Astrocyte of the spinal cord (primary cell): ENCODE data around the gene ACTN2.

Experiments
- DNase-seq: peaks from one replicate; pipeline ENCODE4 v3.0.0; 2011; ENCODE audit warnings: low read depth, low spot score
- H3K4me3 ChIP-seq: 2 replicates; pipeline ENCODE4 v1.5.1; 2011; ENCODE audit warnings: low read depth, mild to moderate bottlenecking, low read length, moderate library complexity
- in situ Hi-C: cut with HindIII; loops from 2 replicates; pipeline ENCODE4 v1.10.0; 2017; ENCODE audit warnings: low sequenced_read_pairs
- TF ChIP-seq, protein P1 (sequence below): IDR thresholded peaks from 2 replicates; pipeline ENCODE4 v1.5.1; 2012; ENCODE audit warnings: low read depth, mild to moderate bottlenecking, low read length, inconsistent platforms

ACTN2 gene

DNA sequence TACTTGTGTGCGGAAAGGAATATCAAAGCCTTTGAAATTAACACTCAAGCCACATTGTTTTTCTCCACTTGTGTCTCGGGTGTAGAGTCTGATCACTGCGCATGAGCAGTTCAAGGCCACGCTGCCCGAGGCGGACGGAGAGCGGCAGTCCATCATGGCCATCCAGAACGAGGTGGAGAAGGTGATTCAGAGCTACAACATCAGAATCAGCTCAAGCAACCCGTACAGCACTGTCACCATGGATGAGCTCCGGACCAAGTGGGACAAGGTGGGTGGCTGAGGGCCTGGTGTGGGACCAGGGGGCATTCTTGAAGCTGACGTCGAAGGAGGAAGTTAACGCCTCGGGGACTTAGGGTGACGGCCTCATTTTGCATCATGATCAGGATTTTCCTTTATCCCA is 65.1 kb downstream of the ACTN2 start:
- TF ChIP-seq, protein P1, sequence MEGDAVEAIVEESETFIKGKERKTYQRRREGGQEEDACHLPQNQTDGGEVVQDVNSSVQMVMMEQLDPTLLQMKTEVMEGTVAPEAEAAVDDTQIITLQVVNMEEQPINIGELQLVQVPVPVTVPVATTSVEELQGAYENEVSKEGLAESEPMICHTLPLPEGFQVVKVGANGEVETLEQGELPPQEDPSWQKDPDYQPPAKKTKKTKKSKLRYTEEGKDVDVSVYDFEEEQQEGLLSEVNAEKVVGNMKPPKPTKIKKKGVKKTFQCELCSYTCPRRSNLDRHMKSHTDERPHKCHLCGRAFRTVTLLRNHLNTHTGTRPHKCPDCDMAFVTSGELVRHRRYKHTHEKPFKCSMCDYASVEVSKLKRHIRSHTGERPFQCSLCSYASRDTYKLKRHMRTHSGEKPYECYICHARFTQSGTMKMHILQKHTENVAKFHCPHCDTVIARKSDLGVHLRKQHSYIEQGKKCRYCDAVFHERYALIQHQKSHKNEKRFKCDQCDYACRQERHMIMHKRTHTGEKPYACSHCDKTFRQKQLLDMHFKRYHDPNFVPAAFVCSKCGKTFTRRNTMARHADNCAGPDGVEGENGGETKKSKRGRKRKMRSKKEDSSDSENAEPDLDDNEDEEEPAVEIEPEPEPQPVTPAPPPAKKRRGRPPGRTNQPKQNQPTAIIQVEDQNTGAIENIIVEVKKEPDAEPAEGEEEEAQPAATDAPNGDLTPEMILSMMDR: no peak
- in situ Hi-C loops: no loop called here

DNA sequence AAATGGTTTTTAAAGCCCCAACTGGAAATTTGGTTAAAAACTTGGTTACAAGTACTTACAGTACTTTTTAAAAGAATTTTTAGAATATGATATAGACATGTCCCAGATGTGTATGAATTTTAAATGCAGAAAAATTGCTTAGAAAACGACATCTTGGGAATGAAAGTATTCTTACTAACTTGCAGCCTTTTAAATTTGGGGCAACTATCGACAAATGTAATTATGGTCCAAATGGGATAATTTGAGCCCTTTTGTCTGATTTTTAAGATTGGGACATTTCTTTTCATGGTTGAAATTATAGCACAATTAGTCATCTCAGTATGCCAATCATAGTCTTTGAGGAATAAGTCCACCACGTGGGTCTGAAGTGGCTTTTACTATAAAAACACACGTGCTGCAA is 65.6 kb downstream of the ACTN2 start:
- DNase-seq: no peak
- in situ Hi-C loops: no loop called here
- no peak overlapping the region for H3K4me3 ChIP-seq
- TF ChIP-seq, protein P1: no peak

More for the DNA sequence above, 65.1 kb downstream of the ACTN2 start:
- DNase-seq: no peak
- no peak overlapping the region for H3K4me3 ChIP-seq

DNA sequence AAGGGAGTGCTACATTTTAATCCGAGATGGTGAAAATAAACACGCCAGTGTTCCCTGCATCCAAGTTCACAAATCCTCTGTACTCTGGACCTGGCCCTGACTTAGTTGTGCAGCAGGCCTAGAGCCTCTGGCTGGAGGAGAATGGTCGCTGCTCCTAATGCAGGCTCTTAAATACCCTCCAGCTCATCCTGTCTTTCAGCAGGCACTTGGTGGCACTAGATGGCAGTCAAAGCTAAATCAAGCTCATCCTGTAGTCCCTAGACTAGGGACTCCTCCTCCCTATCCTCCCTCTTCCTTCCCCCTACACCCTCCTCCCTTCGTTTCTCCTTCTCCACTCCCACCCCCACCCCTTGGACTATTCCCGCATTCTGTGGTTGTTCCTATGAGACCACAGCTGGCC is 67.2 kb downstream of the ACTN2 start:
- peak; percentile 16 for DNase-seq
- in situ Hi-C loops: no loop called here

DNA sequence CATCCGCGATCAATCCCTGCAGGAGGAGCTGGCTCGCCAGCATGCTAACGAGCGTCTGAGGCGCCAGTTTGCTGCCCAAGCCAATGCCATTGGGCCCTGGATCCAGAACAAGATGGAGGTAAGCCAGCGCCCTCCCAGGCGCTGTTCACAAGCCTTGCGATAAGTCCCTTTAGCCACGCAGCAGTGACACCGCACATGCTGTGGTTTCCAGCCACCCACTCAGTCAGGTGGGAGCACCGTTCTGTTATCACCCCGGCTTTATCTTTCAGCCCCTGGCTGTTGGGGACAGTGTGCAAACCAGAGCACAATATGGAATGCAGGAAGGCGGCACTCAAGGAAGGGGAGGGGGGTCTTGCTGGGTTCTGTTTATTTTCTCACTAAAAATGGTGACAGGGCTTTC is 67.7 kb downstream of the ACTN2 start:
- in situ Hi-C loops: no loop called here
- H3K4me3 ChIP-seq: no peak overlapping the region
- TF ChIP-seq, protein P1: no peak
- DNase-seq: no peak

More for the DNA sequence above, 67.2 kb downstream of the ACTN2 start:
- TF ChIP-seq, protein P1: peak; percentile 34
- no peak overlapping the region for H3K4me3 ChIP-seq

DNA sequence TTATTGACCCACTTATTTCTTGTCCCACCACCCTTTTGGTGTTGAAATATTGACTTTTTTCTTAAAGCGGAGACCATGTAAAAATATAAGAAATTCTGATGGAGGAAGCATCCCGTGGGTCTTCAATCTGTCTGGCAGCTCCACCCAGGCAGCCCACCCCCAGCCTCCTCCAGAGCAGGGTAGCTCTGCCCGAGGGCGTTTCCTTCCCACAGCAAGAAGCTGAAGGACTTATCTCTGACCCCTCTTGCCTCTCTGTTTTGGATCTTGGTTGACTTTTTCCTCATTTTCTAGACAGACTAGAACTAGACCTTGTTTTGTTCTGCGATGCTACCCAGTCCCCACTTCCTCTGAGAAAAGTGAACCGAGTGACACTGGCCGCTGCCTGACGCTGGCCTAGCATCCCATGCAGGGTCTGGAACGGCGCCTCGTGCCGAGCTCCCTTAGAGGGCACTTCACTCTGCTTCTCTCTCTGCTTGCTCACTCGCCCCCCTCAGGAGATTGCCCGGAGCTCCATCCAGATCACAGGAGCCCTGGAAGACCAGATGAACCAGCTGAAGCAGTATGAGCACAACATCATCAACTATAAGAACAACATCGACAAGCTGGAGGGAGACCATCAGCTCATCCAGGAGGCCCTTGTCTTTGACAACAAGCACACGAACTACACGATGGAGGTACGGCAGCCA is 68.4 kb downstream of the ACTN2 start:
- TF ChIP-seq, protein P1: no peak
- in situ Hi-C loops: no loop called here
- no peak for DNase-seq
- no peak overlapping the region for H3K4me3 ChIP-seq

DNA sequence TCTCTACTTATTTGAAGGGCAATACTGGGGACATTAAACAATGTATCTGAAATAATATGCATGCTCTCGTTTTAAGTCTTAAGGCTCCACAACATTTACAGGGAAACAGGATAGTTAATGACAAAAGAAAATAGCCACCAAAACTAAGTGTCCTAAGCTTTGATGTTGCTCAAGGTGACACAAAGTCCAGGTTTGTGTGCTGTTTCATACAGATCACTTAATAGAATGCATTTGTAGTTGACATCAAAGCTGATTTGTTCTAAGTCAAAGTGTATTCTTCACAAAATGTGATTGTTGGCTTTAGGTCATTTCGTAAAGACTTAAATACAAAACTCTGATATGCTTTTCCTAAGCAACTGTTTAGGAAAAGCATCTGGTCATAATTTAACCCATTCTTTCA is 71.3 kb downstream of the ACTN2 start:
- DNase-seq: no peak
- H3K4me3 ChIP-seq: no peak overlapping the region
- TF ChIP-seq, protein P1: no peak
- in situ Hi-C loops: no loop called here
